Activated naive CD4-positive, alpha-beta T cell treated with anti-CD3 and anti-CD28 coated beads, Interleukin-2, amount 10 ng/mL, durations not matched to agents 7 days and 5 days (primary cell): ENCODE measurements around the gene CFAP141.
"Not testable (repeated sequence)": the region's sequence is repeated elsewhere in the genome, so short reads cannot be mapped to it uniquely, and the experiment has no call there.

Experiments
- CTCF ChIA-PET: fragments of 350-600 bp; sonication (Branson Sonifier 250); formaldehyde crosslinking; loops from one replicate; lab custom pipeline; 2021; ENCODE audit warnings: antibody characterized with exemption; lab: Charles Lee
- DNase-seq: peaks from one replicate; pipeline ENCODE4 v3.0.0-alpha.2; 2020
- H3K27ac Mint-ChIP-seq: one replicate; pipeline ENCODE4 v1.8.0; 2021; ENCODE audit warnings: mild to moderate bottlenecking, moderate library complexity, mixed read lengths
- H3K27me3 Mint-ChIP-seq: one replicate; pipeline ENCODE4 v1.8.0; 2021; ENCODE audit warnings: mild to moderate bottlenecking, mixed read lengths
- H3K36me3 Mint-ChIP-seq: one replicate; pipeline ENCODE4 v1.8.0; 2021; ENCODE audit warnings: mixed read lengths
- H3K4me1 Mint-ChIP-seq: one replicate; pipeline ENCODE4 v1.8.0; 2021; ENCODE audit warnings: mixed read lengths
- H3K4me3 Mint-ChIP-seq: one replicate; pipeline ENCODE4 v1.8.0; 2021; ENCODE audit warnings: mild to moderate bottlenecking, moderate library complexity, mixed read lengths
- H3K9me3 Mint-ChIP-seq: one replicate; pipeline ENCODE4 v1.8.0; 2021; ENCODE audit warnings: mixed read lengths

The CFAP141 gene

GRCh38 chr1:154221278-154222001 is 15.3 kb upstream of the CFAP141 start:
- H3K4me1 Mint-ChIP-seq, result peaks cover 73% of the 10 kb centered on the region

GRCh38 chr1:154220970-154221277 is 14.8 kb upstream of the CFAP141 start:
- no peaks in the 10 kb centered on the region for H3K27me3 Mint-ChIP-seq
- H3K27ac Mint-ChIP-seq, result peak overlapping the region; percentile 98
- H3K4me3 Mint-ChIP-seq, result peak overlapping the region; percentile 94
- H3K4me1 Mint-ChIP-seq, result peaks cover 71% of the 10 kb centered on the region
- no peaks in the 10 kb centered on the region for H3K9me3 Mint-ChIP-seq
- no peak for DNase-seq
- H3K36me3 Mint-ChIP-seq, result peaks cover 62% of the 10 kb centered on the region
- CTCF ChIA-PET, result interaction anchor here (0.8 to 4.0 kb wide), 2 partner anchors 22 to 384 kb away, joined by 3 to 16 read pairs; no protein-coding TSS in a partner anchor

More at GRCh38 chr1:154221278-154222001, 15.3 kb upstream of the CFAP141 start:
- peak overlapping the region; percentile 94 for H3K4me3 Mint-ChIP-seq
- H3K27ac Mint-ChIP-seq, result peak overlapping the region; percentile 98
- H3K9me3 Mint-ChIP-seq, result no peaks in the 10 kb centered on the region
- H3K36me3 Mint-ChIP-seq, result peaks cover 64% of the 10 kb centered on the region
- DNase-seq, result peak; percentile 82
- H3K27me3 Mint-ChIP-seq, result no peaks in the 10 kb centered on the region
- CTCF ChIA-PET, result interaction anchor here (0.8 to 4.0 kb wide), 2 partner anchors 23 to 383 kb away, joined by 3 to 16 read pairs; no protein-coding TSS in a partner anchor

GRCh38 chr1:154220071-154220969 is 14.2 kb upstream of the CFAP141 start, which contains the start of gene UBAP2L:
Gene UBAP2L (plus strand): TSS chr1:154220955. CDS start chr1:154225124, 4,169 bp downstream.
- peak; percentile 99 for DNase-seq
- CTCF ChIA-PET, result interaction anchor here (4.0 kb wide), 1 partner anchor 22 kb away, joined by 16 read pairs; no protein-coding TSS in a partner anchor
- peak within 1 kb of the TSS; percentile 98 for H3K27ac Mint-ChIP-seq
- peaks cover 69% of the 10 kb centered on the region for H3K4me1 Mint-ChIP-seq
- no peaks in the 10 kb centered on the region for H3K9me3 Mint-ChIP-seq
- H3K4me3 Mint-ChIP-seq, result peak within 1 kb of the TSS; percentile 94
- H3K27me3 Mint-ChIP-seq, result no peaks in the 10 kb centered on the region
- H3K36me3 Mint-ChIP-seq, result peaks cover 56% of the 10 kb centered on the region

GRCh38 chr1:154219541-154219940 is 13.4 kb upstream of the CFAP141 start:
- peaks cover 61% of the 10 kb centered on the region for H3K4me1 Mint-ChIP-seq
- CTCF ChIA-PET, result interaction anchor here (1.0 to 4.0 kb wide), 2 partner anchors 21 to 115 kb away, joined by 4 to 16 read pairs; no protein-coding TSS in a partner anchor
- H3K4me3 Mint-ChIP-seq, result peak overlapping the region; percentile 94
- peak overlapping the region; percentile 98 for H3K27ac Mint-ChIP-seq
- peaks cover 54% of the 10 kb centered on the region for H3K36me3 Mint-ChIP-seq
- no peak for DNase-seq
- no peaks in the 10 kb centered on the region for H3K9me3 Mint-ChIP-seq
- no peaks in the 10 kb centered on the region for H3K27me3 Mint-ChIP-seq

- peaks cover 53% of the 10 kb centered on the region for H3K36me3 Mint-ChIP-seq
These were observed 12.4 kb upstream of the CFAP141 start for GRCh38 chr1:154218545-154218944.

GRCh38 chr1:154213274-154213673 is 7.1 kb upstream of the CFAP141 start:
- no peak for DNase-seq
- Mint-ChIP-seq H3K27ac (no peak overlapping the region), H3K4me3 (no peak overlapping the region), H3K27me3 (no peaks in the 10 kb centered on the region), H3K9me3 (no peaks in the 10 kb centered on the region), H3K36me3 (peaks cover 46% of the 10 kb centered on the region), H3K4me1 (peaks cover 26% of the 10 kb centered on the region)
- CTCF ChIA-PET, result interaction anchor here (1.1 kb wide), 1 partner anchor 111 kb away, joined by 4 read pairs; no protein-coding TSS in a partner anchor

More at GRCh38 chr1:154218545-154218944, 12.4 kb upstream of the CFAP141 start:
- CTCF ChIA-PET, result interaction anchor here (0.7 to 4.0 kb wide), 3 partner anchors 20 to 116 kb away, joined by 3 to 16 read pairs (median 4); no protein-coding TSS in a partner anchor
- Mint-ChIP-seq H3K9me3 (no peaks in the 10 kb centered on the region), H3K27me3 (no peaks in the 10 kb centered on the region), H3K4me1 (peaks cover 55% of the 10 kb centered on the region), H3K27ac (peak overlapping the region; percentile 58), H3K4me3 (peak overlapping the region; percentile 94)
- DNase-seq, result no peak

GRCh38 chr1:154212083-154212482 is 6.0 kb upstream of the CFAP141 start:
- H3K36me3 Mint-ChIP-seq, result peaks cover 42% of the 10 kb centered on the region
- no peaks in the 10 kb centered on the region for H3K27me3 Mint-ChIP-seq
- H3K27ac Mint-ChIP-seq, result no peak overlapping the region

GRCh38 chr1:154208677-154209388 is 2.7 kb upstream of the CFAP141 start:
- no peaks in the 10 kb centered on the region for H3K27me3 Mint-ChIP-seq
- no peak for DNase-seq
- H3K27ac Mint-ChIP-seq, result peak overlapping the region; percentile 2
- CTCF ChIA-PET, result interaction anchor here (1.9 kb wide), 1 partner anchor 10 kb away, joined by 7 read pairs; no protein-coding TSS in a partner anchor
- no peaks in the 10 kb centered on the region for H3K9me3 Mint-ChIP-seq
- peaks cover 7% of the 10 kb centered on the region for H3K4me1 Mint-ChIP-seq
- peaks cover 50% of the 10 kb centered on the region for H3K36me3 Mint-ChIP-seq
- no peak overlapping the region for H3K4me3 Mint-ChIP-seq

More at GRCh38 chr1:154212083-154212482, 6.0 kb upstream of the CFAP141 start:
- CTCF ChIA-PET, result interaction anchor here (1.3 kb wide), 1 partner anchor 13 kb away, joined by 3 read pairs; no protein-coding TSS in a partner anchor
- Mint-ChIP-seq H3K4me3 (no peak overlapping the region), H3K9me3 (no peaks in the 10 kb centered on the region), H3K4me1 (peaks cover 14% of the 10 kb centered on the region)
- DNase-seq, result no peak

GRCh38 chr1:154207262-154207661 is 1.1 kb upstream of the CFAP141 start:
- no peaks in the 10 kb centered on the region for H3K27me3 Mint-ChIP-seq
- H3K36me3 Mint-ChIP-seq, result peaks cover 41% of the 10 kb centered on the region
- no peak overlapping the region for H3K27ac Mint-ChIP-seq
- CTCF ChIA-PET, result interaction anchor here (1.9 kb wide), 1 partner anchor 8 kb away, joined by 7 read pairs; no protein-coding TSS in a partner anchor
- H3K9me3 Mint-ChIP-seq, result no peaks in the 10 kb centered on the region
- no peak overlapping the region for H3K4me3 Mint-ChIP-seq
- no peak for DNase-seq
- H3K4me1 Mint-ChIP-seq, result peaks cover 7% of the 10 kb centered on the region

GRCh38 chr1:154205778-154206177 is 355 bp downstream of the CFAP141 start:
- DNase-seq, H3K4me1 Mint-ChIP-seq, H3K9me3 Mint-ChIP-seq, H3K27me3 Mint-ChIP-seq, H3K4me3 Mint-ChIP-seq: not testable (repeated sequence)
- CTCF ChIA-PET, result interaction anchor here (1.3 kb wide), 1 partner anchor 66 kb away, joined by 3 read pairs; the partner anchor contains the start of gene HAX1
- peaks cover 33% of the 10 kb centered on the region for H3K36me3 Mint-ChIP-seq
- peak overlapping the region; percentile 3 for H3K27ac Mint-ChIP-seq

- Mint-ChIP-seq H3K27me3 (peaks cover 11% of the 10 kb centered on the region), H3K4me1 (no peaks in the 10 kb centered on the region), H3K36me3 (no peaks in the 10 kb centered on the region), H3K27ac (no peak overlapping the region), H3K9me3 (no peaks in the 10 kb centered on the region), H3K4me3 (no peak overlapping the region)
- CTCF ChIA-PET, result interaction anchor here (0.6 to 4.2 kb wide), 22 partner anchors 8 to 350 kb away, joined by 3 to 63 read pairs (median 4); partner anchors contain the start of genes HAX1 and UBAP2L
- no peak for DNase-seq
These were observed 6.6 kb downstream of the CFAP141 start for GRCh38 chr1:154199563-154199879.

GRCh38 chr1:154198756-154199562 is 7.2 kb downstream of the CFAP141 start:
- Mint-ChIP-seq H3K27me3 (peaks cover 17% of the 10 kb centered on the region), H3K36me3 (no peaks in the 10 kb centered on the region), H3K27ac (no peak overlapping the region), H3K9me3 (no peaks in the 10 kb centered on the region), H3K4me1 (no peaks in the 10 kb centered on the region), H3K4me3 (no peak overlapping the region)
- peak; percentile 54 for DNase-seq
- CTCF ChIA-PET, result interaction anchor here (0.6 to 4.2 kb wide), 25 partner anchors 8 to 350 kb away, joined by 3 to 63 read pairs (median 4); partner anchors contain the start of genes HAX1 and UBAP2L
